ENCODE data around the gene DDX24.

DNA sequence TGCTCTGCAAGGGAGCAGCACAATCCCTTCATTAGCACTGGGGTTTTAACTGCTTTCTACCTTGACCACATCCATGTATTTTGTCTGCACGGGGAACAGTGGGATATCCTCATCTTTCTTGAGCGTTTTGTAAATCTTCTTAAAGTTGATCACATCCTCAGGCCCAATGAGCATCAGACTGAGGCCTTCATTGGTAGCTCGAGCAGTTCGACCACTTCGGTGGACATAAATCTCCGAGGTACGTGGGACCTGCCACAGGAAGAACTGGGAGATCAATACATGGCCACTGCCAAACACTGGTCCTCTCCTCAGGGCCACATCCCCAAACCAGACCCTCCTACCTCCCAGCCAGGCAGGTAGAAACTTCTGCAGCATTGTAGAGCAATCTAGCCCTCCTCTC is 26.1 kb downstream of the DDX24 start:
- TF ChIP-seq, protein P1, sequence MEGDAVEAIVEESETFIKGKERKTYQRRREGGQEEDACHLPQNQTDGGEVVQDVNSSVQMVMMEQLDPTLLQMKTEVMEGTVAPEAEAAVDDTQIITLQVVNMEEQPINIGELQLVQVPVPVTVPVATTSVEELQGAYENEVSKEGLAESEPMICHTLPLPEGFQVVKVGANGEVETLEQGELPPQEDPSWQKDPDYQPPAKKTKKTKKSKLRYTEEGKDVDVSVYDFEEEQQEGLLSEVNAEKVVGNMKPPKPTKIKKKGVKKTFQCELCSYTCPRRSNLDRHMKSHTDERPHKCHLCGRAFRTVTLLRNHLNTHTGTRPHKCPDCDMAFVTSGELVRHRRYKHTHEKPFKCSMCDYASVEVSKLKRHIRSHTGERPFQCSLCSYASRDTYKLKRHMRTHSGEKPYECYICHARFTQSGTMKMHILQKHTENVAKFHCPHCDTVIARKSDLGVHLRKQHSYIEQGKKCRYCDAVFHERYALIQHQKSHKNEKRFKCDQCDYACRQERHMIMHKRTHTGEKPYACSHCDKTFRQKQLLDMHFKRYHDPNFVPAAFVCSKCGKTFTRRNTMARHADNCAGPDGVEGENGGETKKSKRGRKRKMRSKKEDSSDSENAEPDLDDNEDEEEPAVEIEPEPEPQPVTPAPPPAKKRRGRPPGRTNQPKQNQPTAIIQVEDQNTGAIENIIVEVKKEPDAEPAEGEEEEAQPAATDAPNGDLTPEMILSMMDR (IDR thresholded peaks at IDR 0.05): no peak
- TF ChIP-seq POLR2A (IDR thresholded peaks at IDR 0.05): no peak

Measured in body of pancreas (tissue), 4 donors.